Neuronal stem cell (in vitro differentiated cells): ENCODE data around the gene FOXP1.

Source experiments
- DNase-seq: peaks from one replicate; pipeline ENCODE4 v3.0.0-alpha.2; 2013; ENCODE audit warnings: low spot score
- H2AFZ ChIP-seq: one replicate; pipeline ENCODE4 v1.6.1; 2013; ENCODE audit warnings: mild to moderate bottlenecking, low read length, inconsistent platforms
- H2AK5ac ChIP-seq: 2 replicates; pipeline ENCODE4 v1.6.1; 2013; ENCODE audit warnings: low read depth, mild to moderate bottlenecking, inconsistent platforms, low read length, moderate library complexity, mixed read lengths
- H2BK120ac ChIP-seq: 2 replicates; pipeline ENCODE4 v1.6.1; 2013; ENCODE audit warnings: low read depth, mild to moderate bottlenecking, inconsistent platforms, low read length, moderate library complexity, mixed read lengths
- H2BK12ac ChIP-seq: one replicate; pipeline ENCODE4 v1.6.1; 2013; ENCODE audit warnings: low read length, inconsistent platforms
- H2BK15ac ChIP-seq: 2 replicates; pipeline ENCODE4 v1.6.1; 2013; ENCODE audit warnings: mild to moderate bottlenecking, low read length, inconsistent platforms, mixed read lengths
- H2BK5ac ChIP-seq: one replicate; pipeline ENCODE4 v1.6.1; 2013; ENCODE audit warnings: inconsistent platforms, mild to moderate bottlenecking, low read length, moderate library complexity
- H3K14ac ChIP-seq: one replicate; pipeline ENCODE4 v1.6.1; 2013; ENCODE audit warnings: low read length, inconsistent platforms
- H3K18ac ChIP-seq: 2 replicates; pipeline ENCODE4 v1.6.1; 2013; ENCODE audit warnings: low read length, inconsistent platforms
- H3K23ac ChIP-seq: 2 replicates; pipeline ENCODE4 v1.6.1; 2013; ENCODE audit warnings: low read depth, mild to moderate bottlenecking, mixed read lengths, low read length, inconsistent platforms; ENCODE audit not compliant: poor library complexity
- H3K27ac ChIP-seq: replicated peaks from 3 replicates; pipeline ENCODE4 v1.5.1; 2013; ENCODE audit warnings: low read length, inconsistent platforms
- H3K27me3 ChIP-seq, 3 experiments: 2 replicates each; pipeline ENCODE4 v1.6.1; 2013; ENCODE audit warnings: low read length in 3 of 3, mild to moderate bottlenecking in 2 of 3, inconsistent platforms in 1 of 3, low read depth in 1 of 3, mixed read lengths in 1 of 3, moderate library complexity in 1 of 3; ENCODE audit not compliant: control insufficient read depth in 3 of 3, insufficient read depth in 3 of 3
- H3K36me3 ChIP-seq, 2 donors: replicated peaks in 1 of 2; 2 replicates each; pipeline ENCODE4 v1.6.1; 2013; ENCODE audit warnings: low read length in 2 of 2; ENCODE audit not compliant: control insufficient read depth in 2 of 2, insufficient read depth in 2 of 2
- H3K4ac ChIP-seq: 2 replicates; pipeline ENCODE4 v1.6.1; 2013; ENCODE audit warnings: inconsistent platforms, mild to moderate bottlenecking, low read length, moderate library complexity
- H3K4me1 ChIP-seq, 2 donors: 1 replicate in 1 of 2; 2 replicates in 1 of 2; pipeline ENCODE4 v1.6.1; 2013; ENCODE audit warnings: low read length in 2 of 2, low read depth in 1 of 2; ENCODE audit not compliant: control insufficient read depth in 2 of 2, insufficient read depth in 1 of 2
- H3K4me2 ChIP-seq: one replicate; pipeline ENCODE4 v1.6.1; 2013; ENCODE audit warnings: mild to moderate bottlenecking, low read length, inconsistent platforms; ENCODE audit not compliant: insufficient read depth, poor library complexity, severe bottlenecking
- H3K4me3 ChIP-seq, 2 donors: 2 replicates each; pipeline ENCODE4 v1.5.1; 2013; ENCODE audit warnings: low read length in 2 of 2, mild to moderate bottlenecking in 2 of 2, inconsistent platforms in 1 of 2, moderate library complexity in 1 of 2
- H3K79me1 ChIP-seq: one replicate; pipeline ENCODE4 v1.6.1; 2013; ENCODE audit warnings: low read depth, mild to moderate bottlenecking, inconsistent platforms, low read length, moderate library complexity
- H3K9ac ChIP-seq: one replicate; pipeline ENCODE4 v1.6.1; 2013; ENCODE audit warnings: mild to moderate bottlenecking, low read depth, low read length, inconsistent platforms; ENCODE audit not compliant: poor library complexity
- H3K9me3 ChIP-seq, 2 donors: replicated peaks in 1 of 2; 2 replicates each; pipeline versions ENCODE3 to v1.6.1; 2013; ENCODE audit warnings: low read length in 2 of 2, mild to moderate bottlenecking in 2 of 2, inconsistent platforms in 1 of 2, low read depth in 1 of 2, mixed read lengths in 1 of 2, moderate library complexity in 1 of 2; ENCODE audit not compliant: control insufficient read depth in 2 of 2, insufficient read depth in 1 of 2
- H4K8ac ChIP-seq: one replicate; pipeline ENCODE4 v1.6.1; 2013; ENCODE audit warnings: low read depth, mild to moderate bottlenecking, inconsistent platforms, low read length, moderate library complexity
- H4K91ac ChIP-seq: one replicate; pipeline ENCODE4 v1.6.1; 2013; ENCODE audit warnings: low read length, low read depth, mild to moderate bottlenecking, inconsistent platforms; ENCODE audit not compliant: poor library complexity
- WGBS, 2 donors: extraction: QIAGEN DNeasy Blood & Tissue Kit; methylation state at CpG; one replicate each; pipeline ENCODE4 v1.1.7; 2013; ENCODE audit warnings: missing lambda C conversion rate in 2 of 2, mixed read lengths in 1 of 2; ENCODE audit not compliant: insufficient read length in 2 of 2, insufficient replicate concordance in 1 of 2; ENCODE audit errors: extremely low coverage in 2 of 2; 5-methylcytosine and 5-hydroxymethylcytosine counted together

The FOXP1 gene

GRCh38 chr3:71086777-71087142 lies 496.8 kb downstream of the FOXP1 start:
- Histone ChIP-seq H2BK120ac (no peak overlapping the region), H3K4me2 (no peak overlapping the region), H3K4me3 (no peak overlapping the region), H2AFZ (no peak overlapping the region), H3K27ac (no peak overlapping the region), H3K23ac (no peak overlapping the region), H3K9ac (no peak overlapping the region), H4K91ac (no peak overlapping the region), H3K4ac (no peak overlapping the region), H3K9me3 (no peaks in the 10 kb centered on the region), H4K8ac (no peak overlapping the region), H2AK5ac (no peak overlapping the region), H3K36me3 (no peaks in the 10 kb centered on the region), H2BK15ac (no peak overlapping the region), H3K4me1 (peaks cover 2 to 9% of the 10 kb centered on the region in 2 donors), H3K18ac (no peak overlapping the region), H2BK12ac (no peak overlapping the region), H3K14ac (no peak overlapping the region), H3K27me3 (no peaks in the 10 kb centered on the region), H3K79me1 (no peaks in the 10 kb centered on the region), H2BK5ac (no peak overlapping the region)
- WGBS, 2 donors, result no CpG with 5 or more reads among the region's 4 CpGs
- DNase-seq, result no peak

- no peak overlapping the region for H3K4me3 ChIP-seq
- no peak overlapping the region for H2BK15ac ChIP-seq
- H3K9ac ChIP-seq, result no peak overlapping the region
- H3K9me3 ChIP-seq, result no peaks in the 10 kb centered on the region
- H3K18ac ChIP-seq, result no peak overlapping the region
- peaks cover 2 to 13% of the 10 kb centered on the region in 2 donors for H3K4me1 ChIP-seq
- H2BK5ac ChIP-seq, result no peak overlapping the region
- no peaks in the 10 kb centered on the region for H3K36me3 ChIP-seq
- DNase-seq, result no peak
- no peak overlapping the region for H3K4me2 ChIP-seq
- H3K27ac ChIP-seq, result no peak overlapping the region
- WGBS, 2 donors, result no CpG with 5 or more reads among the region's 3 CpGs
- no peak overlapping the region for H2AK5ac ChIP-seq
- no peak overlapping the region for H4K8ac ChIP-seq
- H4K91ac ChIP-seq, result no peak overlapping the region
- no peak overlapping the region for H3K4ac ChIP-seq
- no peak overlapping the region for H3K23ac ChIP-seq
- H3K79me1 ChIP-seq, result no peaks in the 10 kb centered on the region
- H2AFZ ChIP-seq, result no peak overlapping the region
- H3K14ac ChIP-seq, result no peak overlapping the region
- no peak overlapping the region for H2BK12ac ChIP-seq
- no peaks in the 10 kb centered on the region for H3K27me3 ChIP-seq
- no peak overlapping the region for H2BK120ac ChIP-seq
Measured at GRCh38 chr3:71083726-71084131, 499.8 kb downstream of the FOXP1 start.

DNA sequence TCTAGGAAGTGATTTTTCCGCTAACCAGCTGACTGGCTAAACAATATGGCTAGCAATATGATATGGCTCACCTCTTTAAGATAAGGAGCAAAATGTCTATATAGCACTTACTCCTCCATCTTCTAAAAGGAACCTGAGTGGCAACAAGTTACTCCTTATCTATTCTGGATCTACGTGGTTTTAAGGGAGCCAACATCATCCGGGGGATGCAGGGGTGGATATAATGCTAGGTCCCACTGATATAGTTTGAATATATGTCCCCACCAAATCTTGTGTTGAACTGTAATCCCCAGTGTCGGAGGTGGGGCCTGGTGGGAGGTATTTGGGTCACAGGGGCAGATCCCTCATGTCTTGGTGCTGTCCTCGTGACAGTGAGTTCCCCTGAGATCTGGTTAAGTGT lies 500.7 kb downstream of the FOXP1 start:
- no peak for DNase-seq
- H3K27ac ChIP-seq, result no peak overlapping the region
- H2AK5ac ChIP-seq, result no peak overlapping the region
- no peak overlapping the region for H2BK12ac ChIP-seq
- WGBS, 2 donors, result no CpG with 5 or more reads among the region's 5 CpGs
- H3K9ac ChIP-seq, result no peak overlapping the region
- no peaks in the 10 kb centered on the region for H3K36me3 ChIP-seq
- no peak overlapping the region for H2BK5ac ChIP-seq
- H3K4me2 ChIP-seq, result no peak overlapping the region
- H3K4me1 ChIP-seq, result peaks cover 2 to 14% of the 10 kb centered on the region in 2 donors
- no peak overlapping the region for H3K14ac ChIP-seq
- no peak overlapping the region for H4K91ac ChIP-seq
- H2BK15ac ChIP-seq, result no peak overlapping the region
- H3K23ac ChIP-seq, result no peak overlapping the region
- H3K4me3 ChIP-seq, result no peak overlapping the region
- no peaks in the 10 kb centered on the region for H3K79me1 ChIP-seq
- H2BK120ac ChIP-seq, result no peak overlapping the region
- no peak overlapping the region for H4K8ac ChIP-seq
- H3K27me3 ChIP-seq, result no peaks in the 10 kb centered on the region
- no peak overlapping the region for H3K18ac ChIP-seq
- no peak overlapping the region for H2AFZ ChIP-seq
- no peak overlapping the region for H3K4ac ChIP-seq
- H3K9me3 ChIP-seq, result no peaks in the 10 kb centered on the region

DNA sequence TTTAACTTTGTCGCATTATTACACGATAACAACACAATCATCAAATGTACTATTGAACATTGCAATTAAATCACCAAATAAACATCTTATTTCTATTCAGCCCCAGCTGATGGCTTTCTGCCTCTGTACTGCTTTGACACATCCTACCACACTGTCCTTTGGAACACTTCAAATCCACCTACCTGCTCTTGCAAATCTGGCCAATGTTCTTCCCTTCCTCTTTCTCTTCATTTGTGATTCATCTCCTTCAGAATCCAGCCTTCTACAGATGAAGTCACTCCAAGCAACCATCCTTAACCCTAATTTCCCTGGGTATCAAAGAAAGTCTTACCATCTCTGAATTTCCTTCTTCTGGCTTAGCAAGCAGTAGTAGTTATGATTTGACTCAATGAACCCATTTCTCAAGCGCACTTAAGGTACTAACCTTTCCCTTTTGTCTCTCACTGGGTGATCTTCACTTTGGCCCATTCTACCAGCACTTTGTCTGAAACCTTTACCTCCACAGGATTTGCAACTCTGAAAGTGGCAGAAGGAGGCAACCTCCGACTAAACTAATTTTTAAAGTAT lies 502.9 kb downstream of the FOXP1 start:
- no peak overlapping the region for H4K91ac ChIP-seq

More for the DNA sequence above, 502.9 kb downstream of the FOXP1 start:
- H3K4me3 ChIP-seq, result no peak overlapping the region
- H3K27me3 ChIP-seq, result no peaks in the 10 kb centered on the region
- no peak overlapping the region for H3K27ac ChIP-seq
- no peak overlapping the region for H3K14ac ChIP-seq
- no peak overlapping the region for H3K4ac ChIP-seq
- 100% methylated on average over 1 of the region's 4 CpGs; no CpG with 5 or more reads in 1 of the 2 donors for WGBS, 2 donors
- no peak overlapping the region for H2BK12ac ChIP-seq
- H3K36me3 ChIP-seq, result no peaks in the 10 kb centered on the region
- no peak overlapping the region for H4K8ac ChIP-seq
- no peak overlapping the region for H3K4me2 ChIP-seq
- H2AFZ ChIP-seq, result no peak overlapping the region
- H3K9me3 ChIP-seq, result no peaks in the 10 kb centered on the region
- H2BK120ac ChIP-seq, result no peak overlapping the region
- no peak overlapping the region for H3K23ac ChIP-seq
- H3K9ac ChIP-seq, result no peak overlapping the region
- no peak overlapping the region for H2AK5ac ChIP-seq
- H2BK15ac ChIP-seq, result no peak overlapping the region
- DNase-seq, result no peak
- no peak overlapping the region for H3K18ac ChIP-seq
- no peaks in the 10 kb centered on the region for H3K79me1 ChIP-seq
- H2BK5ac ChIP-seq, result no peak overlapping the region
- H3K4me1 ChIP-seq, result peaks cover 2 to 10% of the 10 kb centered on the region in 2 donors
